ENCODE data around the gene ABHD10.

The ABHD10 gene

DNA sequence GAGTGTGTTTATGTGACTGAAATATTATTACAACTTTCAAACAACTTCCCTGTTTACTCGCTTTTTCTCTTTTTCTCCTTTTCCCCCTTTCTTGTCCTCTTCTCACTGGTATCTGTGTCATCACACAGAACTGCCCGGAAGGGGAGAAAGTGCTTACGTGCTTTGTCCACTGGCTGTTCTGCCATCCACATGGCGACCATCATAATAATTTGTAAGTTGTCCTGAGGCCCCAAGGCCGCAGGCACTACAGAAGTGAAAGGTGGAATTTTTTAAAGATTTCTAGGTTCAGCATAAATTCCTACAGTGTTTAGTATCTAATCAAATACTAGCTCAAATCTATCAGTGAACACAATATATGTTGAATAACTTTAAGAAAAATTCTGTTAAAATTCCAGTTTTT, 26.7 kb upstream of the ABHD10 start:
- H3K4me3 ChIP-seq (replicated peaks; ENCODE audit: low read depth, low read length): no peak overlapping the region
- DNase-seq (ENCODE audit: low read depth): no peak
- TF ChIP-seq, protein P1, sequence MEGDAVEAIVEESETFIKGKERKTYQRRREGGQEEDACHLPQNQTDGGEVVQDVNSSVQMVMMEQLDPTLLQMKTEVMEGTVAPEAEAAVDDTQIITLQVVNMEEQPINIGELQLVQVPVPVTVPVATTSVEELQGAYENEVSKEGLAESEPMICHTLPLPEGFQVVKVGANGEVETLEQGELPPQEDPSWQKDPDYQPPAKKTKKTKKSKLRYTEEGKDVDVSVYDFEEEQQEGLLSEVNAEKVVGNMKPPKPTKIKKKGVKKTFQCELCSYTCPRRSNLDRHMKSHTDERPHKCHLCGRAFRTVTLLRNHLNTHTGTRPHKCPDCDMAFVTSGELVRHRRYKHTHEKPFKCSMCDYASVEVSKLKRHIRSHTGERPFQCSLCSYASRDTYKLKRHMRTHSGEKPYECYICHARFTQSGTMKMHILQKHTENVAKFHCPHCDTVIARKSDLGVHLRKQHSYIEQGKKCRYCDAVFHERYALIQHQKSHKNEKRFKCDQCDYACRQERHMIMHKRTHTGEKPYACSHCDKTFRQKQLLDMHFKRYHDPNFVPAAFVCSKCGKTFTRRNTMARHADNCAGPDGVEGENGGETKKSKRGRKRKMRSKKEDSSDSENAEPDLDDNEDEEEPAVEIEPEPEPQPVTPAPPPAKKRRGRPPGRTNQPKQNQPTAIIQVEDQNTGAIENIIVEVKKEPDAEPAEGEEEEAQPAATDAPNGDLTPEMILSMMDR (IDR thresholded peaks at IDR 0.05; ENCODE audit: low read length, missing control alignments): no peak

DNA sequence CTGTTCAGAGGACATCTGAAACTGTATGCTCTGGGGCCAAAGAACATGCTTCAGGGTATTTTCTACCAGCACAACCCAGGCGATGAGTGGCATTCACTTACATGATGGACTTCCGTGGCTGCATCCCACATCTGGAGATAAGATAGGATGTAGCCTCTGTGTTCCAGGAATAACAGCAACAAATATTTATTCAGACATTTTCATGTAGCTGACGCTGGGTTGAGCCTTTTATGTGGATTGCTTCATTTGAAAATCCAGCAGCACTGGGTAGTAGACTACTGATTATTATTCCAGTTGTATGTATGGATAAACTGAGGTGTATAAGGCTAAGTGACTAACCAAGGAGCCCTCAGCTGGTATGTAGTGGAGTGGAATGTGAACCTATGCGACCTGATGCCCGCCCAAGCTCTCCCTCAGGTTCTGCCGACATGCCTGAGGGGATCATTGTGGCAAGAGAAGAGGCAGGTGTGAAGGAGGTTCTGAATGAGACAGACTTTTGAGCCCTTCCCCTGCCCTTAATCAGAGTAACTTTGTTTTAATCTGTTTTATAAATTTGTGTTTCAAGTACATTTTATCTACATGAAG, 25.9 kb upstream of the ABHD10 start:
- TF ChIP-seq, protein P1 (IDR thresholded peaks at IDR 0.05; ENCODE audit: low read length, missing control alignments): no peak
- no peak overlapping the region for H3K4me3 ChIP-seq (replicated peaks; ENCODE audit: low read depth, low read length)
- DNase-seq (ENCODE audit: low read depth): no peak

DNA sequence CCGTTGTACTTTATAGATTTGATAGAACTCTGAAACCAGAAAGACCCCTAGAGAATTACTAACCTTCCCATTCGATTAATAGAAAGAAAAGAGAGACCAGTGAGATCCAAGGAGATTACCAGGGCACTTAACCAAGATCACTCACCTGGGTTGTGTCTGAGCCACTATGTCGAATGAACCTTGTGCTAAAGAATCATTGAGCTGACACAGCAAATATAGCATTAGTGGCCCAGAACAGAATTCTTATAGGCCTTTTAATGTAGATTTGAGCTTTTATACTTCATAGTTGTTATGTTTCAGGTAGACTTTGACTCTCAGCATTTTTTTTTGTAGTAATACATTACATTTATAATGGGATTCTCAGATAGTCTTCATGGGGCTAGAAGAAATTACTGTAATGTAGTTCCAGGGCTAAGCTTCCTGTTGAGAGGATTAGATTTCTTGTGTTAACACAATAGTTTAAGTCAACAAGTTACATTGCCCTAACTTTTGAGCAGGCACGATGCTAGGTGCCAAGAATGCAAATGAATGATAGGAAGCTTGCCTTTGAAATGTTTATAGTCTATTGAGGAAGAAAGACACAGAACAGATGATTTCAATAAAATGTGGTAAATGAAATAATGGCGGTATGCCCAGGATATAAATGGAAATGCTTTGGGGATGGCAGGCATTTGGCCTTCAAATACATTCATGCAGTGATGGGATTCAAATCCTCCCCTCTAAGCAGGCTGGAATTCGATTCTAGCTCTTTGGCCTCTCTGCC, 24.4 kb upstream of the ABHD10 start:
- H3K4me3 ChIP-seq (replicated peaks; ENCODE audit: low read depth, low read length): no peak overlapping the region
- TF ChIP-seq, protein P1 (IDR thresholded peaks at IDR 0.05; ENCODE audit: low read length, missing control alignments): no peak
- DNase-seq (ENCODE audit: low read depth): no peak

DNA sequence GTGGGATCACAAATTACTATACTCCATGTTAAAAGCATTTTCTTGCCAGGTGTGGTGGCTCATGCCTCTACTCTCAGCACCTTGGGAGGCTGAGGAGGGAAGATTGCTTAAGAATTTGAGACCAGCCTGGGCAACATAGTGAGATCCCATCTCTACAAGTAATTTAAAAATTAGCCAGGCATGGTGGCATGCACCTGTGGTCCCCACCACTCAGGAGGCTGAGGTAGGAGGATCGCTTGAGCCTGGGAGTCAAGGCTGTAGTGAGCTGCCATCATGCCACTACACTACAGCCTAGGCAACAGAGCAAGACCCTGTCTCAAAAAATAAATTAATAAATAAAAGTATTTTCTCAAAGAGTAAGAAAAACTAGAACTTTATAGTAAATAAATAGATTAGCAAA, 22.9 kb upstream of the ABHD10 start:
- TF ChIP-seq, protein P1 (IDR thresholded peaks at IDR 0.05; ENCODE audit: low read length, missing control alignments): no peak
- no peak for DNase-seq (ENCODE audit: low read depth)
- H3K4me3 ChIP-seq (replicated peaks; ENCODE audit: low read depth, low read length): no peak overlapping the region

DNA sequence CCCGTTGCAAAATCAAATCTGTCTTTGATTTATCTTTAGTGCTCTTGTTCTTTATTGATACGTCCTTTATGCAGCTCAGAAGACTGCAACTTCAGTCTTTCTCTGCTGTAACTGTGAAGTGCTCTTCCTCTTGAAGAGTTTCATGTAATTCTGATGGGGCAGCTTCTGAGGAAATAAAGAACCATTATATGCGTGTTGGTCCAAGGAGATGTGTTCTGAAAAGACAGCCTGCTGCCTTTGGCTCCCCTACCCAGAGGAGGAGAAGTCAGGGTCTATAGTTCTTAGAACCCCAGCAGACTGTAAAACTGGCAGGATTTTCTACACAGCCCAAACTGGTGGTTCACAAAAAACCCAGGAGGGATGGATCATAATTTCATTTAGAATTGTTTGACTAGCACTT, 22.4 kb upstream of the ABHD10 start:
- TF ChIP-seq, protein P1 (IDR thresholded peaks at IDR 0.05; ENCODE audit: low read length, missing control alignments): no peak

DNA sequence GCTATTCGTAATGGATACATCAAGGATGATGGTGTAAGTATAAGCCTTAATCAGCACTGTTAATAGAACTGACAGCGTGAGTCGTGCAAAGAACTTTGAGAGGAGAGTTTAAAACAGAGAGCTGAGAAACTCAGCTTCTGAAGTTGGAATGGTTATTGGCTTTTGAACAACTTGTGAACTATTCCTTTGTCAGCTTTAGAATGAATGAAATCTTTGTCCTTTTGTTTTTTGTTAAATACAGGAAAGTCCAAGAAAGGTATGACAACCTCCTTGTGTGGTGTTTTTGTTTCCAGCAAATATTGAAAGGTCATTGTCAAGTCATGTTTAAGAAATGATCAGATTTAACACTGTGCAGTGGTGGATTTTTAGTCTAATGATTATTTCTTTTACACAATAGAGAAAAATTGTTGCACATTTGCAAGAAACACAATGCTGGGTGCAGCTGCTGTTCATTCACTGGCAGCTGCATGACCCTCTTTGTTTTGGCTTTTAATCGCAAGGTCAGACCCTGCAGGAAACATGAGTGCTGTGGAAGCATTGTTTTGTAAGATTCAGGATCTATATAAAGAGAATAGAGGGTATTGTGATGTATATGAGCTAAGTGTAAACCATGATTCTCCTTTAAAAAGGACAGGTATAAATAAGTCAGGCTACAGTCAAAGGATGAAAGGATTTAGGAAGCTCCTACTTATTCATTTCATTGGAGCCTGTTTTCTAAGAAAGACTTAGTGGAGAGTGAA, 21.7 kb upstream of the ABHD10 start:
- TF ChIP-seq, protein P1 (IDR thresholded peaks at IDR 0.05; ENCODE audit: low read length, missing control alignments): no peak
- DNase-seq (ENCODE audit: low read depth): no peak

More for the DNA sequence above, 22.4 kb upstream of the ABHD10 start:
- no peak overlapping the region for H3K4me3 ChIP-seq (replicated peaks; ENCODE audit: low read depth, low read length)
- DNase-seq (ENCODE audit: low read depth): no peak

More for the DNA sequence above, 21.7 kb upstream of the ABHD10 start:
- no peak overlapping the region for H3K4me3 ChIP-seq (replicated peaks; ENCODE audit: low read depth, low read length)
